Epithelial cell of esophagus (primary cell): Measurements from ENCODE around the gene TRAPPC2L.
A peak's percentile ranks its signal among the peaks of the same experiment; 100 is the strongest.
"Not testable (repeated sequence)": the region's sequence is repeated elsewhere in the genome, so short reads cannot be mapped to it uniquely, and the experiment has no call there.

Experiments used
- DNase-seq: peaks from one replicate; pipeline ENCODE4 v3.0.0; 2010; ENCODE audit warnings: low read depth
- H3K4me3 ChIP-seq: 2 replicates; pipeline ENCODE4 v1.5.1; 2011; ENCODE audit warnings: mild to moderate bottlenecking, low read length, control low read depth
- TF ChIP-seq, protein P1 (sequence below): IDR thresholded peaks from 2 replicates; pipeline ENCODE4 v1.5.1; 2011; ENCODE audit warnings: low read depth, mild to moderate bottlenecking, low read length, control low read depth, inconsistent platforms; ENCODE audit not compliant: insufficient read depth; ENCODE audit errors: missing control alignments

The TRAPPC2L gene

DNA sequence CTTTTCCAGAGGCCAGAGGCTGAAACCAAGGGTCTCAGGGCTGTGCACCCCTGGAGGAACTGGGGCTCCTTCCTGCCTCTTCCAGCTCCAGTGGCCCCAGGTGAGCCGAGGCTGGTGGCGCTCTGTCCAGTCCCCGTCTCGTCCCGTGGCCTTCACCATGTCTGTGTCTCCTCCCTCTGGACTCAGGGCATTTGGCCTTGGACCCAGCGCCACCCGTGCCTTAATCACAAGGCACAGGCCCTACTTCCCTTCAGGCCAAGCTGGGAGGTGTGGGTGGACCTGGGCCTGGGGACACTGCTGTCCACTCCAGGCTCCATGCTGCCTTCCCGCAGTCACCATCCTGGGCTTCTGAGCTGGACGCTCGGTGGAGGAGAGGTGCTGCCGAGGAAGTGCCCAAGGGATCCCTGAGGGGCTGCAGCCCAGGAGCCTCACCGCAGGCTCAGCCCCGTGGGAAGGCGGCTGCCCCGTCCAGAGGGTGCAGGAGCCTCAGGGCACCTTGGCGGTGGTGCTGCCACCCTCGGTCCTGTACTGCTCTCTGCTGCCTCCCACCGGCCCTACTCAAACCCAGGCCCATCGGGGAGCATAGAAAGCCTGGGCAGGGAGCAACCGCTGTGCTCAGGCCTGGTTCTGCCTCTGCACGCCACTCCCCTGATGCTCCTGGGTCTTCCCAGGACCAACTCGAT is 35.6 kb upstream of the TRAPPC2L start:
- TF ChIP-seq, protein P1, sequence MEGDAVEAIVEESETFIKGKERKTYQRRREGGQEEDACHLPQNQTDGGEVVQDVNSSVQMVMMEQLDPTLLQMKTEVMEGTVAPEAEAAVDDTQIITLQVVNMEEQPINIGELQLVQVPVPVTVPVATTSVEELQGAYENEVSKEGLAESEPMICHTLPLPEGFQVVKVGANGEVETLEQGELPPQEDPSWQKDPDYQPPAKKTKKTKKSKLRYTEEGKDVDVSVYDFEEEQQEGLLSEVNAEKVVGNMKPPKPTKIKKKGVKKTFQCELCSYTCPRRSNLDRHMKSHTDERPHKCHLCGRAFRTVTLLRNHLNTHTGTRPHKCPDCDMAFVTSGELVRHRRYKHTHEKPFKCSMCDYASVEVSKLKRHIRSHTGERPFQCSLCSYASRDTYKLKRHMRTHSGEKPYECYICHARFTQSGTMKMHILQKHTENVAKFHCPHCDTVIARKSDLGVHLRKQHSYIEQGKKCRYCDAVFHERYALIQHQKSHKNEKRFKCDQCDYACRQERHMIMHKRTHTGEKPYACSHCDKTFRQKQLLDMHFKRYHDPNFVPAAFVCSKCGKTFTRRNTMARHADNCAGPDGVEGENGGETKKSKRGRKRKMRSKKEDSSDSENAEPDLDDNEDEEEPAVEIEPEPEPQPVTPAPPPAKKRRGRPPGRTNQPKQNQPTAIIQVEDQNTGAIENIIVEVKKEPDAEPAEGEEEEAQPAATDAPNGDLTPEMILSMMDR: no peak
- no peak for DNase-seq
- no peak overlapping the region for H3K4me3 ChIP-seq

GRCh38 chr16:88822281-88823040 is 34.5 kb upstream of the TRAPPC2L start:
- DNase-seq: no peak
- H3K4me3 ChIP-seq: no peak overlapping the region
- TF ChIP-seq, protein P1: no peak

DNA sequence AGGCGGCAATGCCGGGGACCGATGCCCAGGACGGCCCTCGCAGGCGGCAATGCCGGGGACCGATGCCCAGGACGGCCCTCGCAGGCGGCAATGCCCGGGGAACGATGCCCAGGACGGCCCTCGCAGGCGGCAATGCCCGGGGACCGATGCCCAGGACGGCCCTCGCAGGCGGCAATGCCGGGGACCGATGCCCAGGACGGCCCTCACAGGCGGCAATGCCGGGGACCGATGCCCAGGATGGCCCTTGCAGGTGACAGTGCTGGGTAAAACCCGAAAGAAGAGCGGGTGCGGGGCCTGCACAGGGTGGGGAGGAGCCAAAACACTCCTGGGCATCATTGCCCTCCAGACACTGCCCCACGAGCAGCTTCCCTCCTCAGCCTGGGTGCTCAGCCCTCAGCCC is 33.3 kb upstream of the TRAPPC2L start:
- not testable (repeated sequence) for H3K4me3 ChIP-seq, DNase-seq

DNA sequence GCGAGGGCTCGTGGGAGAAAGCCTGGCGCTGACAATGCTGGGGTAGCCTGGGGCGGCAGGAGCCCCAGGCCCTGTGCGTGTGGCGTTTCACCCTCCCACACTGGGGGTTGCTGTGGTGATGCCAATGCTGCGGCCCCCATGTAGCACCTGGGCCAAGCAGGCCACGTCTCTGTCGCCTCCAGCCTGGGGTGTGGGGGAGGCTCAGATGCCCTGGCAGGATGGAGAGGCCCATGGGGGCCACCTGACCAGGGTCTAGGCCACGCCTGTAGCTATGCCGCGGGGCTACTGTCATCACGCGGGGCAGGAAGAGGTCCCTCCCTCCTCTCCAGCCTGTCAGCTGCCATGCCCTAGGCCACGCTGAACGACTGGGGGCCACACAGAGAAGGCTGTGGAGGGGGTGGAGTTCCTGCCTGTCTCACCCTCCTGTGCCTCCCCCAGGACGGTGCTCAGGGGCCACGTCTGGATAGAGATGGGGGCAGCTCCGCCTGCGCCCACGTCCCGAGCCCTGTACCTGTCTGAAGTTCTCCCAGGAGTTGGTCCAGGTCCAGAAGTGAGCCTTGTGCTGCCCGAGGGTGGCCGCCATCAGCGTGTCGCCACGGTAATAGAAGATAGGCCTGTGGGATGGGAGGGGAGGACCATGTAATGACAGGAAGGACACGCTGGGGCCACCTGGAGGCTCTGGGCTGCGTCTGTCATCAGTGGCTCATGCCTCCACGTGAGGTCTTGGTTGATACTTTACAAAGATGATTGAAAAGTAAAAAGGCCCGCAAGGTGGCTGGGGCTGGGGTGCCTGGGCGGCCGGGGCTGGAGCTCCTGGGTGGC is 32.5 kb upstream of the TRAPPC2L start:
- TF ChIP-seq, protein P1: no peak
- DNase-seq: no peak
- no peak overlapping the region for H3K4me3 ChIP-seq

- H3K4me3 ChIP-seq: no peak overlapping the region
- DNase-seq: no peak
- TF ChIP-seq, protein P1: no peak
Observed at GRCh38 chr16:88825146-88825545, 31.8 kb upstream of the TRAPPC2L start.

DNA sequence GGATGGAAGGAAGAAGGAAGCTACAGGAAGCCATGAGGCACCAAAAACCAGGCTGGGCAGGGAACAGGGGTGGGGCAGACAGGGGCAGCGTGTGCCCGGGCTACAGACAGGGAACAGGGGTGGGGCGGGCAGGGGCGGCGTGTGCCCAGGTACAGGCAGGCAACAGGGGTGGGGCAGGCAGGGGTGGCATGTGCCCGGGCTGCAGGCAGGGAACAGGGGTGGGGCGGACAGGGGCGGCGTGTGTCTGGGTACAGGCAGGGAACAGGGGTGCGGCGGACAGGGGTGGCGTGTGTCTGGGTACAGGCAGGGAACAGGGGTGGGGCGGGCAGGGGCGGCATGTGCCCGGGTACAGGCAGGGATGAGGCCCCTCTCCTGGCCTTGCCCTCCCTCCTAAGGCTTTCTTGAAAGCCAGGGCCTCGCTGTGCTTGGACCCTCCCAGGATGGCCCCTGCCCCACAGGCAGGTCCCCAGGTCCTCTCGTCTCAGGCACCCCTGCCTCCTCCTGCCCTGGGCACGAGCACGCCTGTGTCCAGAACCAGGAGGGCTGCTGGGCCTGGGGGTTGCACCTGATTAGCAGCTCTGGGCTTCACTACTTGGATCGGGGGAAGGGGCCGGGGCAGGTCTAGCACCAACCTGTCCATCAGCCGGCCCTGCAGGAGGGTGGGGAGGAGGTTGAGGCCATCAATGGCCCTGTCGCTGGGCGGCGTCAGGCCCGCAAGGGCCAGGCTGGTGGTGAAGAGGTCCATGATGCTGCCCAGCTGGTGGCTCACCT is 30.7 kb upstream of the TRAPPC2L start:
- TF ChIP-seq, protein P1: no peak
- H3K4me3 ChIP-seq: no peak overlapping the region
- DNase-seq: peak; percentile 24
